Natural killer cell (primary cell): ENCODE results near the gene RTTN. TPM values are rescaled to one million over a fixed set of nuclear protein-coding genes. Genes with fewer than 3 reads are reported as not detected.

Experiments
- ATAC-seq, 3 donors: fragments of 150-1000 bp in 2 of 3; fragments of 200-7000 bp in 1 of 3; cut with Tn5 transposase; 1 replicate in 1 of 3; 2 replicates in 2 of 3; pipeline ENCODE4 v1.10.0; 2021; ENCODE audit warnings: mild to moderate bottlenecking in 2 of 3, moderate library complexity in 2 of 3
- DNase-seq, 2 donors: peaks; one replicate each; pipeline versions ENCODE4 v3.0.0 to v3.0.0-alpha.2; 2013 to 2021; ENCODE audit warnings: mixed read lengths in 1 of 2
- H3K27ac ChIP-seq: one replicate; pipeline ENCODE4 v1.5.1; 2013; ENCODE audit warnings: mild to moderate bottlenecking, low read length
- H3K27me3 ChIP-seq: one replicate; pipeline ENCODE4 v1.6.1; 2013; ENCODE audit warnings: low read length; ENCODE audit not compliant: control insufficient read depth, insufficient read depth
- H3K36me3 ChIP-seq: one replicate; pipeline ENCODE4 v1.6.1; 2013; ENCODE audit warnings: low read length; ENCODE audit not compliant: control insufficient read depth, insufficient read depth
- H3K4me1 ChIP-seq: one replicate; pipeline ENCODE4 v1.6.1; 2013; ENCODE audit warnings: low read length; ENCODE audit not compliant: control insufficient read depth, insufficient read depth
- H3K4me3 ChIP-seq: one replicate; pipeline ENCODE4 v1.5.1; 2013; ENCODE audit warnings: low read length
- H3K9me3 ChIP-seq: one replicate; pipeline ENCODE4 v1.6.1; 2013; ENCODE audit warnings: low read length; ENCODE audit not compliant: control insufficient read depth, insufficient read depth
- H3K27ac Mint-ChIP-seq, 2 donors: one replicate each; pipeline ENCODE4 v1.8.0; 2022; ENCODE audit warnings: mild to moderate bottlenecking in 2 of 2, mixed read lengths in 2 of 2, moderate library complexity in 1 of 2
- H3K27me3 Mint-ChIP-seq, 2 donors: one replicate each; pipeline ENCODE4 v1.8.0; 2022; ENCODE audit warnings: low read depth in 2 of 2, mixed read lengths in 2 of 2
- H3K36me3 Mint-ChIP-seq: one replicate; pipeline ENCODE4 v1.8.0; 2022; ENCODE audit warnings: mixed read lengths
- H3K4me1 Mint-ChIP-seq, 2 donors: one replicate each; pipeline ENCODE4 v1.8.0; 2022; ENCODE audit warnings: mixed read lengths in 2 of 2
- H3K4me3 Mint-ChIP-seq: one replicate; pipeline ENCODE4 v1.8.0; 2022; ENCODE audit warnings: mild to moderate bottlenecking, moderate library complexity, mixed read lengths
- H3K9me3 Mint-ChIP-seq, 2 donors: one replicate each; pipeline ENCODE4 v1.8.0; 2022; ENCODE audit warnings: mixed read lengths in 2 of 2
- WGBS: methylation state at CpG from one replicate; pipeline ENCODE4 v1.1.7; 2013; ENCODE audit warnings: missing lambda C conversion rate; ENCODE audit not compliant: insufficient coverage; 5-methylcytosine and 5-hydroxymethylcytosine counted together
- intact Hi-C: fragments of 100-400 bp; cut with micrococcal nuclease; formaldehyde crosslinking; loops from one replicate; pipeline ENCODE4 v1.14.2; 2022
- total RNA-seq, 4 donors: library from RNA; stranded (reverse); fragments of 120-200 nt in 1 of 4; gene quantifications; one replicate each; pipeline versions ENCODE4 v1.2.3 to v1.2.4, GENCODE V29; 2013 to 2022
- TF ChIP-seq, protein P1 (sequence below): fragments of 200-600 bp; IDR thresholded peaks from one replicate; pipeline ENCODE4 v1.8.0; 2022; ENCODE audit warnings: antibody characterized with exemption

The RTTN gene
- total RNA-seq, 3 donors from 2014 or later (not counting 1 experiment from before 2014, with no cell fraction given) = 33.0 to 41.0 (median 35.5) TPM

GRCh38 chr18:70194227-70194890 lies 11.1 kb downstream of the RTTN start:
- H3K9me3 Mint-ChIP-seq = no peaks in the 10 kb centered on the region
- no peak overlapping the region for H3K4me3 ChIP-seq
- no peak overlapping the region for H3K4me3 Mint-ChIP-seq
- H3K27me3 Mint-ChIP-seq = no peaks in the 10 kb centered on the region
- H3K27ac ChIP-seq = no peak overlapping the region
- H3K27me3 ChIP-seq = no peaks in the 10 kb centered on the region
- 80% methylated on average over 3 of the region's 4 CpGs for WGBS
- H3K9me3 ChIP-seq = no peaks in the 10 kb centered on the region
- TF ChIP-seq, protein P1, sequence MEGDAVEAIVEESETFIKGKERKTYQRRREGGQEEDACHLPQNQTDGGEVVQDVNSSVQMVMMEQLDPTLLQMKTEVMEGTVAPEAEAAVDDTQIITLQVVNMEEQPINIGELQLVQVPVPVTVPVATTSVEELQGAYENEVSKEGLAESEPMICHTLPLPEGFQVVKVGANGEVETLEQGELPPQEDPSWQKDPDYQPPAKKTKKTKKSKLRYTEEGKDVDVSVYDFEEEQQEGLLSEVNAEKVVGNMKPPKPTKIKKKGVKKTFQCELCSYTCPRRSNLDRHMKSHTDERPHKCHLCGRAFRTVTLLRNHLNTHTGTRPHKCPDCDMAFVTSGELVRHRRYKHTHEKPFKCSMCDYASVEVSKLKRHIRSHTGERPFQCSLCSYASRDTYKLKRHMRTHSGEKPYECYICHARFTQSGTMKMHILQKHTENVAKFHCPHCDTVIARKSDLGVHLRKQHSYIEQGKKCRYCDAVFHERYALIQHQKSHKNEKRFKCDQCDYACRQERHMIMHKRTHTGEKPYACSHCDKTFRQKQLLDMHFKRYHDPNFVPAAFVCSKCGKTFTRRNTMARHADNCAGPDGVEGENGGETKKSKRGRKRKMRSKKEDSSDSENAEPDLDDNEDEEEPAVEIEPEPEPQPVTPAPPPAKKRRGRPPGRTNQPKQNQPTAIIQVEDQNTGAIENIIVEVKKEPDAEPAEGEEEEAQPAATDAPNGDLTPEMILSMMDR = no peak
- intact Hi-C loops = no loop called here
- DNase-seq (no peak), ATAC-seq (no peak)
- H3K27ac Mint-ChIP-seq = no peak overlapping the region
- H3K36me3 ChIP-seq = peaks cover 69% of the 10 kb centered on the region
- H3K4me1 ChIP-seq = no peaks in the 10 kb centered on the region
- peaks cover 20% of the 10 kb centered on the region for H3K36me3 Mint-ChIP-seq
- H3K4me1 Mint-ChIP-seq = peaks cover 0 to 5% of the 10 kb centered on the region in 2 donors

- no peak overlapping the region for H3K27ac ChIP-seq
- no peaks in the 10 kb centered on the region for H3K4me1 ChIP-seq
- peaks cover 67% of the 10 kb centered on the region for H3K36me3 ChIP-seq
- DNase-seq (no peak), ATAC-seq (no peak)
- Mint-ChIP-seq H3K27me3 (no peaks in the 10 kb centered on the region), H3K4me1 (peaks cover 0 to 11% of the 10 kb centered on the region in 2 donors), H3K36me3 (peaks cover 36% of the 10 kb centered on the region), H3K4me3 (no peak overlapping the region), H3K9me3 (no peaks in the 10 kb centered on the region), H3K27ac (no peak overlapping the region)
- TF ChIP-seq, protein P1 = no peak
- no peaks in the 10 kb centered on the region for H3K9me3 ChIP-seq
- WGBS = 98% methylated on average over 3 of the region's 3 CpGs
- intact Hi-C loops = no loop called here
- H3K4me3 ChIP-seq = no peak overlapping the region
- H3K27me3 ChIP-seq = no peaks in the 10 kb centered on the region
Measured at GRCh38 chr18:70190529-70190928, 15.0 kb downstream of the RTTN start.

DNA sequence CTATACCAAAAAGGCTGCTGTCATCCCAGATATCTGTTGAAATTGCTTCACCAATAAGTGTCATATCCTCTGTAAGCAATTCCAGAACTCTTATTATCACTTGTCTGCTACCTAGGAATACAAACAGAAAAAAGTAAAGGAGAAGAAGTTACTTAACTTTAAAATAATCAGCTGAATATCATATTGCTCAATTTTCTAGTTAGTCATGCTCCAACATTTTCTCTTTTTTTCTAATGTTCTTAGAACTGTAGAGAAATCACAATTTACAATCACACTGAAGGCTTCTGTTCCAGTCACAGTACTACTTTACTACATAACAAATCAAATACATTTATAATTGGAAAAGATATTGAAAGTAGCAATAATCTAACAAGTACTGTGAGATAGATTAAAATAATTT lies 17.4 kb downstream of the RTTN start:
- Histone ChIP-seq H3K4me3 (no peak overlapping the region), H3K4me1 (no peaks in the 10 kb centered on the region), H3K27ac (no peak overlapping the region), H3K36me3 (peaks cover 62% of the 10 kb centered on the region), H3K9me3 (no peaks in the 10 kb centered on the region), H3K27me3 (no peaks in the 10 kb centered on the region)
- no peaks in the 10 kb centered on the region for H3K27me3 Mint-ChIP-seq
- peaks cover 36% of the 10 kb centered on the region for H3K36me3 Mint-ChIP-seq
- TF ChIP-seq, protein P1 = no peak
- no peak overlapping the region for H3K4me3 Mint-ChIP-seq
- DNase-seq (no peak), ATAC-seq (no peak)
- no peaks in the 10 kb centered on the region for H3K9me3 Mint-ChIP-seq
- peaks cover 0 to 14% of the 10 kb centered on the region in 2 donors for H3K4me1 Mint-ChIP-seq
- intact Hi-C loops = no loop called here
- H3K27ac Mint-ChIP-seq = no peak overlapping the region

DNA sequence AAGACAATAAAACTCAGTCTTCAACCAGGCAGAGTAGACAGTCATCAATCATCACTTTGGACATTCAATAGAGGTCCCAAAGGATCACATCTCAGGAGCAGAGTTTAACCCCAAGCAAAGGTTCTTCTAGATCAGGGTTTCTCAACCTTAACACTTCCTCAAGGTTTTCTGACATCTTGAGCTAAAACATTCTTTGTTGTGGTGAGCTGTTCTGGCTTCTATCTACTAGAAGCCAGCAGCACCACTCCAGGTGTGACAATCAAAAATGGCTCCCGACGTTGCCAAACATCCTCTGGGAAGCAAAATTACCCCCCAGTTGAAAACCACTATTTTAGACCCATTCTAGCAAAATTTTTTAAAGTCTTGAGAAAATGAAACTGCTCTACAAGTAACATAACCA lies 22.0 kb downstream of the RTTN start:
- Mint-ChIP-seq H3K36me3 (peaks cover 18% of the 10 kb centered on the region), H3K9me3 (no peaks in the 10 kb centered on the region), H3K27ac (peak overlapping the region in 1 of 2 donors; percentile 13), H3K4me3 (no peak overlapping the region), H3K4me1 (peaks cover 0 to 16% of the 10 kb centered on the region in 2 donors), H3K27me3 (no peaks in the 10 kb centered on the region)
- intact Hi-C loops = no loop called here
- ATAC-seq (no peak), DNase-seq (no peak)
- Histone ChIP-seq H3K27ac (no peak overlapping the region), H3K9me3 (no peaks in the 10 kb centered on the region), H3K36me3 (peaks cover 36% of the 10 kb centered on the region), H3K27me3 (no peaks in the 10 kb centered on the region), H3K4me3 (no peak overlapping the region), H3K4me1 (no peaks in the 10 kb centered on the region)
- WGBS = 73% methylated on average over 2 of the region's 2 CpGs
- TF ChIP-seq, protein P1 = no peak
